SK-N-SH treated with all-trans-retinoic acid at 6 μM for 48 hours (cell line): ENCODE measurements around the gene ZNF304.

Experiments
- ATAC-seq: fragments of 200-7000 bp; cut with Tn5 transposase; 3 replicates; pipeline ENCODE4 v1.9.1; 2020; ENCODE audit warnings: mild to moderate bottlenecking, moderate library complexity
- BACH2 ChIP-seq: fragments of 250-450 bp; sonication (Bioruptor Pico); IDR thresholded peaks from 2 replicates; pipeline ENCODE4 v1.9.0; 2021; ENCODE audit warnings: mild to moderate bottlenecking, borderline replicate concordance
- CSDC2 ChIP-seq: fragments of 250-450 bp; sonication (Bioruptor Pico); IDR thresholded peaks from 2 replicates; pipeline ENCODE4 v1.5.0; 2020; ENCODE audit warnings: mild to moderate bottlenecking, moderate library complexity
- CSRNP3 ChIP-seq: fragments of 250-450 bp; sonication (Bioruptor Pico); IDR thresholded peaks from 2 replicates; pipeline ENCODE4 v1.5.1; 2021; ENCODE audit warnings: mild to moderate bottlenecking, moderate library complexity
- ESRRG ChIP-seq: fragments of 250-450 bp; sonication (Bioruptor Pico); IDR thresholded peaks from 2 replicates; pipeline ENCODE4 v1.6.1; 2021; ENCODE audit warnings: mild to moderate bottlenecking
- ISL1 ChIP-seq: fragments of 250-450 bp; sonication (Bioruptor Pico); IDR thresholded peaks from 2 replicates; pipeline ENCODE4 v2.1.2; 2022; ENCODE audit warnings: mild to moderate bottlenecking, moderate library complexity
- OSR1 ChIP-seq: fragments of 250-450 bp; sonication (Bioruptor Pico); IDR thresholded peaks from 2 replicates; pipeline ENCODE4 v1.8.0; 2022; ENCODE audit warnings: moderate library complexity, mild to moderate bottlenecking, inconsistent platforms
- PPARA ChIP-seq: fragments of 250-450 bp; sonication (Bioruptor Pico); IDR thresholded peaks from 2 replicates; pipeline ENCODE4 v1.5.0; 2020; ENCODE audit warnings: mild to moderate bottlenecking, borderline replicate concordance
- RARB ChIP-seq: fragments of 250-450 bp; sonication (Bioruptor Pico); IDR thresholded peaks from 2 replicates; pipeline ENCODE4 v1.8.0; 2021; ENCODE audit warnings: mild to moderate bottlenecking, moderate library complexity
- SNAI2 ChIP-seq: fragments of 250-450 bp; sonication (Bioruptor Pico); IDR thresholded peaks from 2 replicates; pipeline ENCODE4 v1.5.0; 2020; ENCODE audit warnings: mild to moderate bottlenecking, moderate library complexity
- TCF4 ChIP-seq: fragments of 250-450 bp; sonication (Bioruptor Pico); IDR thresholded peaks from 2 replicates; pipeline ENCODE4 v1.8.0; 2021; ENCODE audit warnings: mild to moderate bottlenecking, moderate library complexity, borderline replicate concordance
- TOX ChIP-seq: fragments of 250-450 bp; sonication (Bioruptor Pico); IDR thresholded peaks from 2 replicates; pipeline ENCODE4 v1.8.0; 2021; ENCODE audit warnings: mild to moderate bottlenecking, moderate library complexity, borderline replicate concordance
- ZC3H10 ChIP-seq: fragments of 250-450 bp; sonication (Bioruptor Pico); IDR thresholded peaks from 2 replicates; pipeline ENCODE4 v1.5.1; 2021; ENCODE audit warnings: mild to moderate bottlenecking, moderate library complexity
- ZFP3 ChIP-seq: fragments of 250-450 bp; sonication (Bioruptor Pico); IDR thresholded peaks from 2 replicates; pipeline ENCODE4 v1.5.0; 2020; ENCODE audit warnings: mild to moderate bottlenecking, moderate library complexity
- ZNF70 ChIP-seq: fragments of 450-650 bp; formaldehyde crosslinking; IDR thresholded peaks from 2 replicates; pipeline ENCODE4 v1.5.0; 2020; ENCODE audit warnings: mild to moderate bottlenecking, moderate library complexity
- ZNF8 ChIP-seq: fragments of 450-650 bp; formaldehyde crosslinking; IDR thresholded peaks from 2 replicates; pipeline ENCODE4 v1.5.0; 2020; ENCODE audit warnings: mild to moderate bottlenecking, moderate library complexity
- TF ChIP-seq, protein P1 (sequence below): fragments of 250-450 bp; sonication (Bioruptor Pico); IDR thresholded peaks from 2 replicates; pipeline ENCODE4 v1.5.0; 2020; ENCODE audit warnings: mild to moderate bottlenecking, moderate library complexity
- TF ChIP-seq, protein P2 (sequence below): fragments of 250-450 bp; sonication (Bioruptor Pico); IDR thresholded peaks from 2 replicates; pipeline ENCODE4 v1.8.0; 2020; ENCODE audit warnings: mild to moderate bottlenecking, moderate library complexity, borderline replicate concordance
- TF ChIP-seq, protein P3 (sequence below): fragments of 250-450 bp; sonication (Bioruptor Pico); IDR thresholded peaks from 2 replicates; pipeline ENCODE4 v1.5.1; 2020; ENCODE audit warnings: low read depth, mild to moderate bottlenecking, moderate library complexity
- TF ChIP-seq, protein P4 (sequence below): fragments of 250-450 bp; sonication (Bioruptor Pico); IDR thresholded peaks from 2 replicates; pipeline ENCODE4 v1.8.0; 2021; ENCODE audit warnings: low read depth, mild to moderate bottlenecking, moderate library complexity, borderline replicate concordance

ZNF304 gene

DNA sequence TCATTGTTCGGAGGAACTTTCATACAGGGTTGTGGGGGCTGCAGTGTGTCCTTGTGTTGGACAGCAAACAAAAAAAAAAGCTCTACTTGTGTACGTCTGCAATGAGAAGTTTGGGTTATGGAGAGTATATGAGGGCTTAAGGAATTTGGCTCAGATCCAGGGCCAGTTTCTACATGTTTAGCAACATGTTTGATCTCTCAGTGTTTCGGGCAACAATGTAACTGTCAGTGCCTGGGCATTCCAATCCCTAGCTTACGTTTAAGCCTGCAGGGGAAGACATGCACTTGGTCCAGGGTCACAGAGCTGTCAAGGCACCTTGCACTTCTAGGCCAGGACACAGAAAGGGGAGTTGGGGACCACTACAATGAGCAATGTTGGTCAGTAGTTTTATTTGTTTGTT lies 16.9 kb upstream of the ZNF304 start (continued):
- TF ChIP-seq, protein P1, sequence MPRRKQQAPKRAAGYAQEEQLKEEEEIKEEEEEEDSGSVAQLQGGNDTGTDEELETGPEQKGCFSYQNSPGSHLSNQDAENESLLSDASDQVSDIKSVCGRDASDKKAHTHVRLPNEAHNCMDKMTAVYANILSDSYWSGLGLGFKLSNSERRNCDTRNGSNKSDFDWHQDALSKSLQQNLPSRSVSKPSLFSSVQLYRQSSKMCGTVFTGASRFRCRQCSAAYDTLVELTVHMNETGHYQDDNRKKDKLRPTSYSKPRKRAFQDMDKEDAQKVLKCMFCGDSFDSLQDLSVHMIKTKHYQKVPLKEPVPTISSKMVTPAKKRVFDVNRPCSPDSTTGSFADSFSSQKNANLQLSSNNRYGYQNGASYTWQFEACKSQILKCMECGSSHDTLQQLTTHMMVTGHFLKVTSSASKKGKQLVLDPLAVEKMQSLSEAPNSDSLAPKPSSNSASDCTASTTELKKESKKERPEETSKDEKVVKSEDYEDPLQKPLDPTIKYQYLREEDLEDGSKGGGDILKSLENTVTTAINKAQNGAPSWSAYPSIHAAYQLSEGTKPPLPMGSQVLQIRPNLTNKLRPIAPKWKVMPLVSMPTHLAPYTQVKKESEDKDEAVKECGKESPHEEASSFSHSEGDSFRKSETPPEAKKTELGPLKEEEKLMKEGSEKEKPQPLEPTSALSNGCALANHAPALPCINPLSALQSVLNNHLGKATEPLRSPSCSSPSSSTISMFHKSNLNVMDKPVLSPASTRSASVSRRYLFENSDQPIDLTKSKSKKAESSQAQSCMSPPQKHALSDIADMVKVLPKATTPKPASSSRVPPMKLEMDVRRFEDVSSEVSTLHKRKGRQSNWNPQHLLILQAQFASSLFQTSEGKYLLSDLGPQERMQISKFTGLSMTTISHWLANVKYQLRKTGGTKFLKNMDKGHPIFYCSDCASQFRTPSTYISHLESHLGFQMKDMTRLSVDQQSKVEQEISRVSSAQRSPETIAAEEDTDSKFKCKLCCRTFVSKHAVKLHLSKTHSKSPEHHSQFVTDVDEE (CRISPR knock-in tag), result no peak
- TF ChIP-seq ZNF8 (CRISPR knock-in tag), result no peak
- TF ChIP-seq ESRRG, result no peak
- no peak for TF ChIP-seq CSRNP3

DNA sequence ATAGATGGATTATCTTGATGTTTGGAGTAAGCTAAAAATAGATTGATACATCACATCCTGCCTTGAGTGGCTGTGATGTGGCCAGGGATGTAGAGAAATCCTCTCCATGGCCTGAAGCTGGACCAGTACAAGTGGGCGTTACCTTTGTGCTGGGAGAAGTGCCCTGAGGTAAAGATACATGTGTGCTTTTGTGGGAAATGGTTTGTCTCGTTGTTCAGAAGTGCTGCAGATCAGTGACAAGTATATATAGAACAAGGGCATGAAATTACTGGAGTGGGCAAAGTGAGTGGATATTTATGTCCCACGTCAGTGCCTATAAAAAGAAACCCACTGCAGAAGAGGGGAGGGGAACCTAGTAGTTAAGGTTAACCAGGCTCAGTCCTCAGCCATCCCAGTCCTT lies 12.2 kb upstream of the ZNF304 start:
- TF ChIP-seq CSRNP3, result no peak
- TF ChIP-seq, protein P2, sequence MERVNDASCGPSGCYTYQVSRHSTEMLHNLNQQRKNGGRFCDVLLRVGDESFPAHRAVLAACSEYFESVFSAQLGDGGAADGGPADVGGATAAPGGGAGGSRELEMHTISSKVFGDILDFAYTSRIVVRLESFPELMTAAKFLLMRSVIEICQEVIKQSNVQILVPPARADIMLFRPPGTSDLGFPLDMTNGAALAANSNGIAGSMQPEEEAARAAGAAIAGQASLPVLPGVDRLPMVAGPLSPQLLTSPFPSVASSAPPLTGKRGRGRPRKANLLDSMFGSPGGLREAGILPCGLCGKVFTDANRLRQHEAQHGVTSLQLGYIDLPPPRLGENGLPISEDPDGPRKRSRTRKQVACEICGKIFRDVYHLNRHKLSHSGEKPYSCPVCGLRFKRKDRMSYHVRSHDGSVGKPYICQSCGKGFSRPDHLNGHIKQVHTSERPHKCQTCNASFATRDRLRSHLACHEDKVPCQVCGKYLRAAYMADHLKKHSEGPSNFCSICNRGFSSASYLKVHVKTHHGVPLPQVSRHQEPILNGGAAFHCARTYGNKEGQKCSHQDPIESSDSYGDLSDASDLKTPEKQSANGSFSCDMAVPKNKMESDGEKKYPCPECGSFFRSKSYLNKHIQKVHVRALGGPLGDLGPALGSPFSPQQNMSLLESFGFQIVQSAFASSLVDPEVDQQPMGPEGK (CRISPR knock-in tag), result no peak
- TF ChIP-seq ZNF70 (CRISPR knock-in tag), result no peak
- TF ChIP-seq PPARA (CRISPR knock-in tag), result no peak
- TF ChIP-seq ZFP3 (CRISPR knock-in tag), result no peak
- TF ChIP-seq, protein P3, sequence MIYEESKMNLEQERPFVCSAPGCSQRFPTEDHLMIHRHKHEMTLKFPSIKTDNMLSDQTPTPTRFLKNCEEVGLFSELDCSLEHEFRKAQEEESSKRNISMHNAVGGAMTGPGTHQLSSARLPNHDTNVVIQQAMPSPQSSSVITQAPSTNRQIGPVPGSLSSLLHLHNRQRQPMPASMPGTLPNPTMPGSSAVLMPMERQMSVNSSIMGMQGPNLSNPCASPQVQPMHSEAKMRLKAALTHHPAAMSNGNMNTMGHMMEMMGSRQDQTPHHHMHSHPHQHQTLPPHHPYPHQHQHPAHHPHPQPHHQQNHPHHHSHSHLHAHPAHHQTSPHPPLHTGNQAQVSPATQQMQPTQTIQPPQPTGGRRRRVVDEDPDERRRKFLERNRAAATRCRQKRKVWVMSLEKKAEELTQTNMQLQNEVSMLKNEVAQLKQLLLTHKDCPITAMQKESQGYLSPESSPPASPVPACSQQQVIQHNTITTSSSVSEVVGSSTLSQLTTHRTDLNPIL (CRISPR knock-in tag), result no peak
- TF ChIP-seq ZC3H10, result no peak
- TF ChIP-seq ISL1 (CRISPR knock-in tag), result no peak
- no peak for TF ChIP-seq TOX (CRISPR knock-in tag)
- no peak for TF ChIP-seq CSDC2 (CRISPR knock-in tag)
- no peak for ATAC-seq

- TF ChIP-seq BACH2 (CRISPR knock-in tag), result no peak
- TF ChIP-seq ISL1 (CRISPR knock-in tag), result no peak
- no peak for TF ChIP-seq TOX (CRISPR knock-in tag)
- no peak for TF ChIP-seq OSR1 (CRISPR knock-in tag)
- TF ChIP-seq PPARA (CRISPR knock-in tag), result no peak
- TF ChIP-seq ZC3H10, result no peak
- no peak for TF ChIP-seq ZFP3 (CRISPR knock-in tag)
- no peak for TF ChIP-seq ZNF70 (CRISPR knock-in tag)
- TF ChIP-seq CSDC2 (CRISPR knock-in tag), result no peak
- no peak for TF ChIP-seq RARB (CRISPR knock-in tag)
- TF ChIP-seq, protein P4, sequence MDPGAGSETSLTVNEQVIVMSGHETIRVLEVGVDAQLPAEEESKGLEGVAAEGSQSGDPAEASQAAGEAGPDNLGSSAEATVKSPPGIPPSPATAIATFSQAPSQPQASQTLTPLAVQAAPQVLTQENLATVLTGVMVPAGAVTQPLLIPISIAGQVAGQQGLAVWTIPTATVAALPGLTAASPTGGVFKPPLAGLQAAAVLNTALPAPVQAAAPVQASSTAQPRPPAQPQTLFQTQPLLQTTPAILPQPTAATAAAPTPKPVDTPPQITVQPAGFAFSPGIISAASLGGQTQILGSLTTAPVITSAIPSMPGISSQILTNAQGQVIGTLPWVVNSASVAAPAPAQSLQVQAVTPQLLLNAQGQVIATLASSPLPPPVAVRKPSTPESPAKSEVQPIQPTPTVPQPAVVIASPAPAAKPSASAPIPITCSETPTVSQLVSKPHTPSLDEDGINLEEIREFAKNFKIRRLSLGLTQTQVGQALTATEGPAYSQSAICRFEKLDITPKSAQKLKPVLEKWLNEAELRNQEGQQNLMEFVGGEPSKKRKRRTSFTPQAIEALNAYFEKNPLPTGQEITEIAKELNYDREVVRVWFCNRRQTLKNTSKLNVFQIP (CRISPR knock-in tag), result no peak
- TF ChIP-seq SNAI2 (CRISPR knock-in tag), result no peak
- no peak for TF ChIP-seq TCF4 (CRISPR knock-in tag)
- TF ChIP-seq, protein P1 (CRISPR knock-in tag), result no peak
- no peak for TF ChIP-seq CSRNP3
- no peak for TF ChIP-seq ZNF8 (CRISPR knock-in tag)
- TF ChIP-seq ESRRG, result no peak
- no peak for ATAC-seq
Observed at GRCh38 chr19:57342582-57342981, 8.5 kb upstream of the ZNF304 start.
